IPS-18c (cell line): ENCODE results near the gene IRF8.
"Not testable (repeated sequence)": the region's sequence is repeated elsewhere in the genome, so short reads cannot be mapped to it uniquely, and the experiment has no call there.

Experiments used
- H3K4me3 ChIP-seq: 2 replicates; pipeline ENCODE4 v1.7.0; 2013; ENCODE audit warnings: low read depth, mild to moderate bottlenecking, low read length, moderate library complexity; ENCODE audit not compliant: insufficient read depth
- H3K9me3 ChIP-seq: one replicate; pipeline ENCODE4 v1.6.1; 2013; ENCODE audit warnings: mild to moderate bottlenecking, low read length, moderate library complexity; ENCODE audit not compliant: control insufficient read depth, insufficient read depth

IRF8 gene

GRCh38 chr16:85898521-85899442 is at the start of gene IRF8:
IRF8 (plus strand) TSS chr16:85899162; CDS start chr16:85903016, 3,854 bp downstream.
- Histone ChIP-seq H3K4me3 (peak within 1 kb of the TSS; percentile 73), H3K9me3 (no peaks in the 10 kb centered on the region)

- H3K4me3 ChIP-seq: no peak overlapping the region
- H3K9me3 ChIP-seq: peaks cover 3% of the 10 kb centered on the region
Observed at GRCh38 chr16:85849388-85849787, 49.6 kb upstream of the IRF8 start.

GRCh38 chr16:85850344-85850880 is 48.5 kb upstream of the IRF8 start:
- H3K9me3 ChIP-seq: peaks cover 3% of the 10 kb centered on the region
- no peak overlapping the region for H3K4me3 ChIP-seq

- Histone ChIP-seq H3K9me3 (peaks cover 3% of the 10 kb centered on the region), H3K4me3 (no peak overlapping the region)
Observed at GRCh38 chr16:85851034-85851785, 47.8 kb upstream of the IRF8 start.

- H3K4me3 ChIP-seq: no peak overlapping the region
- peaks cover 3% of the 10 kb centered on the region for H3K9me3 ChIP-seq
Observed at GRCh38 chr16:85853547-85854545, 45.1 kb upstream of the IRF8 start.

- peaks cover 3% of the 10 kb centered on the region for H3K9me3 ChIP-seq
- no peak overlapping the region for H3K4me3 ChIP-seq
Observed at GRCh38 chr16:85854935-85855334, 44.0 kb upstream of the IRF8 start.

GRCh38 chr16:85856079-85856478 is 42.9 kb upstream of the IRF8 start:
- H3K9me3 ChIP-seq: no peaks in the 10 kb centered on the region
- H3K4me3 ChIP-seq: no peak overlapping the region

GRCh38 chr16:85856585-85856984 is 42.4 kb upstream of the IRF8 start:
- H3K4me3 ChIP-seq: no peak overlapping the region
- H3K9me3 ChIP-seq: no peaks in the 10 kb centered on the region

- H3K4me3 ChIP-seq: no peak overlapping the region
- H3K9me3 ChIP-seq: no peaks in the 10 kb centered on the region
Observed at GRCh38 chr16:85857406-85857805, 41.6 kb upstream of the IRF8 start.

GRCh38 chr16:85858571-85858970 is 40.4 kb upstream of the IRF8 start:
- H3K4me3 ChIP-seq, H3K9me3 ChIP-seq: not testable (repeated sequence)

- Histone ChIP-seq H3K4me3 (no peak overlapping the region), H3K9me3 (no peaks in the 10 kb centered on the region)
Observed at GRCh38 chr16:85858984-85859817, 39.8 kb upstream of the IRF8 start.

GRCh38 chr16:85859818-85860125 is 39.2 kb upstream of the IRF8 start:
- Histone ChIP-seq H3K4me3 (no peak overlapping the region), H3K9me3 (no peaks in the 10 kb centered on the region)

GRCh38 chr16:85860413-85861094 is 38.4 kb upstream of the IRF8 start:
- no peaks in the 10 kb centered on the region for H3K9me3 ChIP-seq

GRCh38 chr16:85861095-85861825 is 37.7 kb upstream of the IRF8 start:
- Histone ChIP-seq H3K9me3 (no peaks in the 10 kb centered on the region), H3K4me3 (no peak overlapping the region)

More at GRCh38 chr16:85860413-85861094, 38.4 kb upstream of the IRF8 start:
- H3K4me3 ChIP-seq: no peak overlapping the region
